K562 (cell line): ENCODE data around the gene YIPF2. TPM values are rescaled to one million over a fixed set of nuclear protein-coding genes. Genes with fewer than 3 reads are reported as not detected.
A peak's percentile ranks its signal among the peaks of the same experiment; 100 is the strongest.

Experiments used
- BACH1 ChIP-seq: fragments of 200-800 bp; sonication (Bioruptor generic); IDR thresholded peaks from 2 replicates; pipeline ENCODE4 v1.6.1; 2016; ENCODE audit warnings: missing genetic modification characterization, missing compliant biosample characterization
- BCOR ChIP-seq: fragments of 450-650 bp; IDR thresholded peaks from 2 replicates; pipeline ENCODE4 v1.6.1; 2016
- CTCF ChIP-seq, 3 experiments: IDR thresholded peaks in 2 of 3; conservative IDR thresholded peaks in 1 of 3; 2 replicates each; pipeline ENCODE4 v1.5.1; 2011 to 2012; ENCODE audit warnings: low read length in 3 of 3, mild to moderate bottlenecking in 3 of 3, control low read depth in 2 of 3, improper control_type of control experiment in 1 of 3, inconsistent platforms in 1 of 3, low read depth in 1 of 3, mixed read lengths in 1 of 3, moderate library complexity in 1 of 3; ENCODE audit not compliant: insufficient read depth in 2 of 3
- KDM4B ChIP-seq, 2 experiments: fragments of 450-650 bp in 1 of 2; sonication (generic) in 1 of 2; IDR thresholded peaks; 2 replicates each; pipeline ENCODE4 v1.6.1; 2016 to 2017; ENCODE audit warnings: borderline replicate concordance in 2 of 2, antibody characterized with exemption in 1 of 2, low read depth in 1 of 2, mild to moderate bottlenecking in 1 of 2
- MEIS2 ChIP-seq: fragments of 450-650 bp; IDR thresholded peaks from 2 replicates; pipeline ENCODE4 v1.6.1; 2014; ENCODE audit warnings: mild to moderate bottlenecking; ENCODE audit not compliant: partially characterized antibody
- NFE2 ChIP-seq: IDR thresholded peaks from 2 replicates; pipeline ENCODE4 v1.6.1; 2014; ENCODE audit warnings: antibody characterized with exemption, low read depth
- NR1H2 ChIP-seq: sonication (generic); formaldehyde crosslinking; IDR thresholded peaks from 2 replicates; pipeline ENCODE4 v1.4.0; 2020; ENCODE audit warnings: mild to moderate bottlenecking, missing genetic modification reagents
- POLR2H ChIP-seq: IDR thresholded peaks from 2 replicates; pipeline ENCODE4 v1.6.1; 2016; ENCODE audit warnings: missing genetic modification characterization, low read depth, mild to moderate bottlenecking, control low read depth, missing compliant biosample characterization, moderate library complexity
- RB1 ChIP-seq: fragments of 450-650 bp; IDR thresholded peaks from 2 replicates; pipeline ENCODE4 v1.6.1; 2017; ENCODE audit warnings: low read depth, mild to moderate bottlenecking
- RNF2 ChIP-seq: sonication (generic); IDR thresholded peaks from 2 replicates; pipeline ENCODE4 v1.6.1; 2016
- STAT6 ChIP-seq: sonication (generic); formaldehyde crosslinking; IDR thresholded peaks from 2 replicates; pipeline ENCODE4 v1.8.1; 2023; ENCODE audit warnings: mild to moderate bottlenecking, missing genetic modification reagents
- THAP12 ChIP-seq: fragments of 250-450 bp; sonication (Bioruptor Pico); IDR thresholded peaks from 2 replicates; pipeline ENCODE4 v1.9.0; 2021; ENCODE audit warnings: mild to moderate bottlenecking, inconsistent platforms
- TOE1 ChIP-seq, 2 experiments: fragments of 450-650 bp in 1 of 2; sonication (generic) in 1 of 2; formaldehyde crosslinking in 1 of 2; IDR thresholded peaks; 2 replicates each; pipeline versions ENCODE4 v1.7.1 to v1.8.0; 2016 to 2022; ENCODE audit warnings: borderline replicate concordance in 2 of 2, mild to moderate bottlenecking in 2 of 2, antibody characterized with exemption in 1 of 2, inconsistent platforms in 1 of 2, low read depth in 1 of 2, missing genetic modification reagents in 1 of 2, moderate library complexity in 1 of 2
- ZNF311 ChIP-seq: fragments of 250-450 bp; sonication (Bioruptor Pico); IDR thresholded peaks from 2 replicates; pipeline ENCODE4 v1.4.0; 2020; ENCODE audit warnings: mild to moderate bottlenecking, moderate library complexity
- ZNF518B ChIP-seq: fragments of 250-450 bp; sonication (Bioruptor Pico); IDR thresholded peaks from 2 replicates; pipeline ENCODE4 v1.5.0; 2021; ENCODE audit warnings: mild to moderate bottlenecking, moderate library complexity
- ZNF589 ChIP-seq: fragments of 200-800 bp; sonication (Bioruptor generic); IDR thresholded peaks from 2 replicates; pipeline ENCODE4 v1.6.1; 2016; ENCODE audit warnings: low read depth, missing genetic modification characterization, missing compliant biosample characterization
- polyA plus RNA-seq, 8 experiments: library from polyadenylated mRNA; depleted of rRNA in 4 of 8; stranded (reverse) in 5 of 8; unstranded in 3 of 8; fragments of >200 nt; fragmentation: Nextera tagmentation in 2 of 8; fragmentation: Illumina TruSeq in 1 of 8; extraction: Ambion mirVana in 2 of 8; extraction: Trizol in 1 of 8; gene quantifications; 2 replicates each; pipeline versions ENCODE4 v1.2.1 to v1.2.3, GENCODE V29; 2011 to 2014; ENCODE audit warnings: inconsistent platforms in 1 of 8, missing spikeins in 1 of 8
- total RNA-seq, 7 experiments: library from RNA; depleted of rRNA in 6 of 7; stranded (reverse); fragments of >200 nt in 6 of 7; fragmentation: Illumina TruSeq in 2 of 7; extraction: Trizol in 2 of 7; gene quantifications; 2 replicates each; pipeline versions ENCODE4 v1.2.1 to v1.2.3, GENCODE V29; 2011 to 2021; ENCODE audit warnings: low replicate concordance in 1 of 7

Gene YIPF2
- total and polyA plus RNA-seq, 9 of the 15 experiments (the other 6 are each of a cell fraction or from before 2014, with no cell fraction given) = 1.3 to 65.2 (median 31.6) TPM

- TF ChIP-seq ZNF311 = no peak
- peak; percentile 94 for TF ChIP-seq THAP12
- 0 out of 2 replicates have a peak, but pooled peaks have one; percentile 30 for TF ChIP-seq NR1H2 (CRISPR knock-in tag)
- no peak for TF ChIP-seq KDM4B (IDR thresholded peaks at IDR 0.05; ENCODE audit: borderline replicate concordance in 2 of 2, low read depth in 1 of 2)
- TF ChIP-seq STAT6 (CRISPR knock-in tag) = 0 out of 2 replicates have a peak, but pooled peaks have one; percentile 57
- peak; percentile 1; the same call in 1 of the 2 replicates for TF ChIP-seq NFE2
- peak; percentile 72 for TF ChIP-seq POLR2H (tag)
- no peak for TF ChIP-seq ZNF518B (CRISPR knock-in tag)
- peak; percentile 99 for TF ChIP-seq ZNF589 (CRISPR knock-in tag)
- no peak for TF ChIP-seq BCOR
- 0 out of 2 replicates have a peak, but pooled peaks have one; percentile 11 for TF ChIP-seq RNF2
- no peak for TF ChIP-seq TOE1 (IDR thresholded peaks at IDR 0.05; ENCODE audit: borderline replicate concordance)
- TF ChIP-seq TOE1 (CRISPR knock-in tag; IDR thresholded peaks at IDR 0.05; ENCODE audit: borderline replicate concordance, low read depth) = 0 out of 2 replicates have a peak, but pooled peaks have one; percentile 38
- peak; percentile 86; the same call in 1 of the 2 replicates for TF ChIP-seq BACH1 (tag)
- peak; percentile 80 for TF ChIP-seq RB1
- peak; percentile 100 for TF ChIP-seq MEIS2
- no peak; a peak in 1 of 6 replicates for TF ChIP-seq CTCF (IDR thresholded peaks at IDR 0.05 in 2 of 3, conservative IDR thresholded peaks at IDR 0.05 in 1 of 3; ENCODE audit: insufficient read depth in 2 of 3, low read depth in 1 of 3, low read length in 3 of 3)
Measured at GRCh38 chr19:10960314-10961072, 32.1 kb upstream of the YIPF2 start, which contains the start of gene SMARCA4 (continued).
